OCI-LY7 (cell line): ENCODE data around the gene PKD1L1. TPM values are rescaled to one million over a fixed set of nuclear protein-coding genes. Genes with fewer than 3 reads are reported as not detected.

Experiments used
- BruUV-seq: library from RNA; stranded (reverse); fragments of 400-500 nt; replicated peaks from 2 replicates; lab custom pipeline; 2021; lab: Mats Ljungman, UMichigan
- CTCF ChIA-PET: fragments of 300-600 bp; sonication (Branson Sonifier 250); formaldehyde crosslinking; loops from one replicate; lab custom pipeline; 2022; ENCODE audit warnings: antibody characterized with exemption; ENCODE audit not compliant: unreplicated experiment; lab: Charles Lee
- POLR2A ChIA-PET: fragments of 300-600 bp; sonication (Branson Sonifier 250); formaldehyde crosslinking; loops from one replicate; lab custom pipeline; 2022; ENCODE audit warnings: antibody characterized with exemption; lab: Charles Lee
- DNase-seq: peaks from one replicate; pipeline ENCODE4 v3.0.0-alpha.2; 2015; ENCODE audit warnings: low spot score
- H2AFZ ChIP-seq: fragments of 200-600 bp; sonication (generic), shearing (Covaris generic); 2 replicates; pipeline ENCODE4 v1.6.1; 2014; ENCODE audit warnings: mild to moderate bottlenecking, antibody characterized with exemption, low read length, moderate library complexity
- H3K27ac ChIP-seq: fragments of 200-600 bp; sonication (generic); 2 replicates; pipeline ENCODE4 v1.5.1; 2014; ENCODE audit warnings: mixed run types, low read depth, mild to moderate bottlenecking, moderate library complexity, low read length, inconsistent platforms; ENCODE audit not compliant: poor library complexity, severe bottlenecking
- H3K36me3 ChIP-seq: fragments of 200-600 bp; sonication (generic); 2 replicates; pipeline ENCODE4 v1.6.1; 2014; ENCODE audit warnings: mild to moderate bottlenecking, antibody characterized with exemption, low read length, moderate library complexity, mixed read lengths; ENCODE audit not compliant: insufficient read depth
- H3K4me1 ChIP-seq: fragments of 200-600 bp; sonication (generic); 2 replicates; pipeline ENCODE4 v1.5.1; 2014; ENCODE audit warnings: mild to moderate bottlenecking, low read length; ENCODE audit not compliant: insufficient read depth, poor library complexity, severe bottlenecking
- H3K4me2 ChIP-seq: fragments of 200-600 bp; sonication (generic); 2 replicates; pipeline ENCODE4 v1.6.1; 2014; ENCODE audit warnings: mild to moderate bottlenecking, low read length
- H3K4me3 ChIP-seq: fragments of 200-600 bp; sonication (generic); 2 replicates; pipeline ENCODE4 v1.5.1; 2014; ENCODE audit warnings: mild to moderate bottlenecking, low read depth, low read length; ENCODE audit not compliant: poor library complexity, severe bottlenecking
- H3K79me2 ChIP-seq: fragments of 200-600 bp; sonication (generic); 2 replicates; pipeline ENCODE4 v1.6.1; 2016; ENCODE audit warnings: low read depth, mild to moderate bottlenecking, low read length, moderate library complexity, mixed read lengths; ENCODE audit not compliant: insufficient read depth
- H3K9me2 ChIP-seq: fragments of 200-600 bp; sonication (generic); 2 replicates; pipeline ENCODE4 v1.6.1; 2016; ENCODE audit warnings: mild to moderate bottlenecking, low read length, mixed read lengths; ENCODE audit not compliant: insufficient read depth
- H3K9me3 ChIP-seq: fragments of 200-600 bp; sonication (generic); 2 replicates; pipeline ENCODE4 v1.6.1; 2014; ENCODE audit warnings: mild to moderate bottlenecking, mixed run types, low read length, mixed read lengths
- H4K20me1 ChIP-seq: fragments of 200-600 bp; sonication (generic); 2 replicates; pipeline ENCODE4 v1.6.1; 2014; ENCODE audit warnings: mild to moderate bottlenecking, antibody characterized with exemption, low read length, moderate library complexity, mixed read lengths; ENCODE audit not compliant: insufficient read depth
- EZH2phosphoT487 ChIP-seq: fragments of 200-600 bp; sonication (generic); IDR thresholded peaks from 2 replicates; pipeline ENCODE4 v1.6.1; 2018; ENCODE audit warnings: low read depth, borderline replicate concordance, mild to moderate bottlenecking, mixed run types, antibody characterized with exemption, low read length, moderate library complexity, mixed read lengths
- intact Hi-C: fragments of 100-400 bp; cut with micrococcal nuclease; formaldehyde crosslinking; loops from one replicate; pipeline ENCODE4 v1.10.0; 2022; ENCODE audit not compliant: unreplicated experiment
- total RNA-seq, 2 experiments: library from RNA; depleted of rRNA in 1 of 2; stranded (reverse); fragments of >200 nt in 1 of 2; shearing (Covaris generic) in 1 of 2; gene quantifications; 2 replicates each; pipeline ENCODE4 v1.2.3, GENCODE V29; 2014 to 2022
- TF ChIP-seq, protein P1 (sequence below): fragments of 200-600 bp; sonication (generic); conservative IDR thresholded peaks from 2 replicates; pipeline ENCODE4 v1.5.1; 2014; ENCODE audit warnings: mild to moderate bottlenecking, antibody characterized with exemption, low read length, moderate library complexity, mixed read lengths

Gene PKD1L1
- total RNA-seq, 2 experiments from 2014 or later, result 0.19 to 0.63 TPM

DNA sequence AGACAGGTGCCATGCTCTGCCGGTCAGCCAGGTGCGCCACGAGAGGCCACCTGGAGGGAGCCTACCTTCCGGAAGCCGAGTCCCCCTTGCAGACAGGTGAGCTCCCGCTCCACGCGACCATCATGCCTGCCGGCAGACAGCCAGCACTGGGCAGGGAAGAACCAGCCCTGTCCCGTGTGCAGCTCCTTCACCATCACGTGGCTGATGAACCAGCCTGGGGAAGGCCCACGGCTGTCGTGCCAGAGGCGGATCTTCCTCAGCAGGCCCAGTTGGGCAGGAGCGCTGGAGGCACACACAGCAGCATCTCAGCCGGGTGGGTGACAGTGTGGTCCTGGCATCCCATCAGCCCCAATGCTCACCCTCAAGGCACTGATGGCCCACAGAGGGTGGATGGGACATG is 108.9 kb downstream of the PKD1L1 start:
- no peak for DNase-seq
- no peaks in the 10 kb centered on the region for H3K9me2 ChIP-seq
- no peaks in the 10 kb centered on the region for H3K79me2 ChIP-seq
- H3K4me3 ChIP-seq, result no peak overlapping the region
- H3K27ac ChIP-seq, result no peak overlapping the region
- H3K4me2 ChIP-seq, result no peak overlapping the region
- no peaks in the 10 kb centered on the region for H3K36me3 ChIP-seq
- ChIA-PET POLR2A (no interaction called here), CTCF (no interaction called here)
- intact Hi-C loops, result no loop called here
- TF ChIP-seq, protein P1, sequence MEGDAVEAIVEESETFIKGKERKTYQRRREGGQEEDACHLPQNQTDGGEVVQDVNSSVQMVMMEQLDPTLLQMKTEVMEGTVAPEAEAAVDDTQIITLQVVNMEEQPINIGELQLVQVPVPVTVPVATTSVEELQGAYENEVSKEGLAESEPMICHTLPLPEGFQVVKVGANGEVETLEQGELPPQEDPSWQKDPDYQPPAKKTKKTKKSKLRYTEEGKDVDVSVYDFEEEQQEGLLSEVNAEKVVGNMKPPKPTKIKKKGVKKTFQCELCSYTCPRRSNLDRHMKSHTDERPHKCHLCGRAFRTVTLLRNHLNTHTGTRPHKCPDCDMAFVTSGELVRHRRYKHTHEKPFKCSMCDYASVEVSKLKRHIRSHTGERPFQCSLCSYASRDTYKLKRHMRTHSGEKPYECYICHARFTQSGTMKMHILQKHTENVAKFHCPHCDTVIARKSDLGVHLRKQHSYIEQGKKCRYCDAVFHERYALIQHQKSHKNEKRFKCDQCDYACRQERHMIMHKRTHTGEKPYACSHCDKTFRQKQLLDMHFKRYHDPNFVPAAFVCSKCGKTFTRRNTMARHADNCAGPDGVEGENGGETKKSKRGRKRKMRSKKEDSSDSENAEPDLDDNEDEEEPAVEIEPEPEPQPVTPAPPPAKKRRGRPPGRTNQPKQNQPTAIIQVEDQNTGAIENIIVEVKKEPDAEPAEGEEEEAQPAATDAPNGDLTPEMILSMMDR, result no peak
- TF ChIP-seq EZH2phosphoT487, result no peak
- H2AFZ ChIP-seq, result no peak overlapping the region
- no peaks in the 10 kb centered on the region for H3K4me1 ChIP-seq
- H4K20me1 ChIP-seq, result no peaks in the 10 kb centered on the region
- BruUV-seq, result no TSS peak
- H3K9me3 ChIP-seq, result no peaks in the 10 kb centered on the region

DNA sequence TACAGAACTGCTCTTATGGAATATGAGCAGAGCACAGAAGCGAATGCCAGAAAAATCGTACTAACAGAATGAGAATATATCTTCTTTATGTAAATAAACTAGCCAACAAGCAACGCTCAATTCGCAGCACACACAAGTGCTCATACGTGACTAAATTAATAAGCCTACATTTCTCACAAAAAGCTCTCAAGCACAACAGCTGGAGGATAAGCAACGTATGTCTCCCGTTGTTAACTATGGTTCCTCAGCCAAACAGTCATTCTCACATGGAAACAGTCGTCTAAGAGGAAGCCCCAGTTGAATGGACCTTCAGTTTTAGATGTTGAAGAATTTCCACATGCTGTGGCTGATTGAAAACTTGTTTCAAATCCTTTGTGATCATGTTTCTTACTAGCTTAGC is 110.4 kb downstream of the PKD1L1 start:
- Histone ChIP-seq H3K27ac (no peak overlapping the region), H3K9me2 (no peaks in the 10 kb centered on the region)

More for the DNA sequence above, 110.4 kb downstream of the PKD1L1 start:
- Histone ChIP-seq H3K9me3 (no peaks in the 10 kb centered on the region), H3K4me1 (peaks cover 9% of the 10 kb centered on the region), H3K4me3 (no peak overlapping the region), H3K79me2 (no peaks in the 10 kb centered on the region), H3K36me3 (no peaks in the 10 kb centered on the region), H4K20me1 (no peaks in the 10 kb centered on the region), H3K4me2 (no peak overlapping the region), H2AFZ (no peak overlapping the region)
- ChIA-PET POLR2A (no interaction called here), CTCF (no interaction called here)
- no peak for DNase-seq
- intact Hi-C loops, result no loop called here
- no TSS peak for BruUV-seq
- no peak for TF ChIP-seq EZH2phosphoT487
- TF ChIP-seq, protein P1, result no peak
